ENCODE results near the gene ARHGAP18. TPM values are rescaled to one million over a fixed set of nuclear protein-coding genes. Genes with fewer than 3 reads are reported as not detected.

ARHGAP18 gene
- total RNA-seq, 2 experiments from 2014 or later = 7.5 to 8.1 TPM

DNA sequence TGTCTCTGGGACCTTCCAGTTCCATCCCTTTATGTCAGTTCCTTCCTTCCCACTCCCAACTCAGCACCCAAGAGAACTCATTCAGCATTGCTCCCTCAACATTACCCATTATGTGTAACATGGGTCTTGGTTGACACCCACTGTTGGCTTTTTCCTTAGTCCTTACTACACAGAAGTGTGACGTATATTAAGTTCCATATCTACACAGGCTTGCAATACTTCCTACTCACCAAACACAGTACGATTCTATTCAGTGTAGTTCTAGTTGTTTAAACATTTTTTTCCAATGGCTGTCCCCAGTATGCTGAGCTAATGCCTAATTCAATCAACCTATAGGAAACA, 37.7 kb downstream of the ARHGAP18 start:
- peak; percentile 10 for DNase-seq
- Mint-ChIP-seq H3K27me3 (no peaks in the 10 kb centered on the region), H3K4me3 (peak overlapping the region; percentile 48), H3K9me3 (no peaks in the 10 kb centered on the region), H3K27ac (peak overlapping the region; percentile 94), H3K4me1 (peaks cover 52% of the 10 kb centered on the region), H3K36me3 (ENCODE audit: low read depth) (no peaks in the 10 kb centered on the region)
- POLR2A ChIA-PET = interaction anchor here (0.6 kb wide), 1 partner anchor 56 kb away, joined by 3 read pairs; no protein-coding TSS in a partner anchor
- CTCF ChIA-PET = interaction anchor here (0.8 to 2.0 kb wide), 4 partner anchors 10 to 74 kb away, joined by 3 to 18 read pairs (median 6); partner anchors contain the start of gene ARHGAP18

DNA sequence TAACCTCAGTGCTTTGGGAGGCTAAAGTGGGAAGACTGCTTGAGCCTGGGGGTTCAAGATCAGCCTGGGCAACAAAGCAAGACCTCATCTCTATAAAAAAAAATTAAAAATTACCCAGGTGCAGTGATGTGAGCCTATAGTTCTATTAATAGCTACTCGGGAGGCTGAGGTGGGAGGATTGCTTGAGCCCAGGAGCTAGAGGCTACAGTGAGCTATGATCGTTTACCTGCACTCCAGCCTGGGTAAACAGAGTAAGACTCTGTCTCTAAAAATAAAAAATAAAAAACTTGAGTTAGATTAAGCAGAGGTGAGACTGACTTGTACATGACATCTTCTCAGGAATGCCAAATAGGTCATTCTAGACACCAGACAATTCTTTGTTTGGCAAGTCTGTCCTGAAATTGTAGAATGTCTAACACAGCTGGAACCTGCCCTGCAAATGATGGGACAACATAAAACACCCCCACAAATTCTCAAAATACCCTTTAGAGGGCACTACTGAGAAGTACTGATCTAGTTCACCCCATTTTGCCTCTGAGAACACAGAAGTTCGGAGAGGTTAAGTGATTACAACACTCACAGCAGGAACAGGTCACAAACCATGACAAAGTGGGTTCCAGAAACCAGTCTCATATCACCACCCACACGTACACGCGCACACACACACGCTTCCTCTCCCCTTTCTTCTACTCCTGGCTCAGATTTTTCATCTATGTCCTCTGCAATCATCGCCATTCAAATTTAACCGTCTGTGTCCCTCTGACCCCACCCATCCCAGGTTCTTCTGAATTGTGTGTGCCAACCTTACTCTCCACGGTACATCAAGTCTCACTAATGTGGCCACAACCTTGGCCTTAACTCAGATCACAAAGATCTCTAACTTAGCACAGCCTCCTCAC, 38.3 kb downstream of the ARHGAP18 start:
- no peaks in the 10 kb centered on the region for H3K9me3 Mint-ChIP-seq
- ChIA-PET POLR2A (no interaction called here), CTCF (interaction anchor here (0.8 to 1.1 kb wide), 5 partner anchors 9 to 77 kb away, joined by 3 to 6 read pairs (median 4); no protein-coding TSS in a partner anchor)
- H3K27ac Mint-ChIP-seq = peak overlapping the region; percentile 94
- peak overlapping the region; percentile 48 for H3K4me3 Mint-ChIP-seq
- H3K36me3 Mint-ChIP-seq (ENCODE audit: low read depth) = no peaks in the 10 kb centered on the region
- peak; percentile 57 for DNase-seq
- H3K4me1 Mint-ChIP-seq = peaks cover 52% of the 10 kb centered on the region
- no peaks in the 10 kb centered on the region for H3K27me3 Mint-ChIP-seq

DNA sequence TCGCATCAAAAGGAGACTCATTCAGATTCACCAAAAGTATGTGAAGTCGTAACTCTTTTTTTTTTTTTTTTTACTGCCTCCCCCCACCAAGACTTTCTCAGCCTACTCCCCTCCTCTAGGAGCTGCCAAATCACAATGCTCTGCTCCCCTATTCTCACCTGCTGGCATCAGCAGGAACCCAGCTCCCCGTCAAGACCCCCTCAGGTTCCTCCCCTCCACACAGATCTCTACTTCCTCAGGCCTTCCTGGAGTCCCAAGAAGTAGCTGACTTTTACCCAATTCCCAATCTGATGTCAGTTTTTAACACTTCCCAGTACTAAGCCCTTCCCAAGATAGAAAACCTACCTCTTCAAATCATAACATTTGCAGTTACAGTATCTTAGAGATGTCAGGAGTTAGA, 39.3 kb downstream of the ARHGAP18 start:
- H3K4me3 Mint-ChIP-seq = no peak overlapping the region
- no peak for DNase-seq
- no peak overlapping the region for H3K27ac Mint-ChIP-seq
- H3K9me3 Mint-ChIP-seq = no peaks in the 10 kb centered on the region
- H3K36me3 Mint-ChIP-seq (ENCODE audit: low read depth) = no peaks in the 10 kb centered on the region
- CTCF ChIA-PET = interaction anchor here (1.2 kb wide), 1 partner anchor 105 kb away, joined by 3 read pairs; no protein-coding TSS in a partner anchor
- H3K4me1 Mint-ChIP-seq = peaks cover 54% of the 10 kb centered on the region
- no peaks in the 10 kb centered on the region for H3K27me3 Mint-ChIP-seq
- POLR2A ChIA-PET = no interaction called here

DNA sequence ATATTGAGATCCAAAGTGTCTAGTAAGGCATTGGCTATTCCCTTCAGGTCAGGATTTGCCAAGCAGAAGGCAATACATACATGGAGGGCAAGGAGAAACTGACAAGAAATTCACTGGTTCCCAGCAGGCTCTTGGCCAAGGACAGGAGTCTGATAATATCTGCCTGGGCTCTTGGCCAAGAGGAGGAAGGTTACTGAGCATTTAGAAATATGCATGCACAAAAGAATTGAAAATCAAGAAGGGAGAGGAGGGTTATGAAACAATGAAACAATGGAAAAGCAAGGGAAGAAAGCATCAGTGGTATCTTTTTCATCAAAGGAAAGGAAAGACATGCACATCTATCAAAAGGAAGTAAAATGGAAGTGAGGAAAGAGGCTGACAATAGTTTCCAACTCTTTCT, 42.4 kb downstream of the ARHGAP18 start:
- H3K27me3 Mint-ChIP-seq = peaks cover 1% of the 10 kb centered on the region
- H3K27ac Mint-ChIP-seq = no peak overlapping the region
- no peak for DNase-seq
- no peak overlapping the region for H3K4me3 Mint-ChIP-seq
- POLR2A ChIA-PET = no interaction called here
- no peaks in the 10 kb centered on the region for H3K36me3 Mint-ChIP-seq (ENCODE audit: low read depth)
- H3K4me1 Mint-ChIP-seq = peaks cover 40% of the 10 kb centered on the region
- H3K9me3 Mint-ChIP-seq = no peaks in the 10 kb centered on the region
- CTCF ChIA-PET = interaction anchor here (0.6 kb wide), 1 partner anchor 17 kb away, joined by 3 read pairs; no protein-coding TSS in a partner anchor

DNA sequence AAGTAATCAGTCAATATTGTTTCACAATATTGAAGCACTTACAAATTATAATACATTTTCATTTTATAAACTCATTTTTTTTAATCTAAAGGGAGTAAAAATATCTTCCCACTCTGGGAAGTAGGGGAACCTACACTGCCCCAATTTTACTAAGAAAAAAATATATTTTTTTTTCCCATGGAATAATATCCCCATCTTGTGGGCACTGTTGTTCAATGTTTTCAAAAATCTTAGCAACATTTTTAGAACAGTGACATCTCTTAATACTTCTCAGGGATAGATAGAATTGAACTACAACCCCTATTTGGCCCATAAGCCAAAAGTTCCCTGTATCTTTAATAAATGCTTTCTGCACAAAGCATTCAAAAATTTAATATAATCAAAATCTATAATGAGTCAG, 42.9 kb downstream of the ARHGAP18 start:
- peaks cover 38% of the 10 kb centered on the region for H3K4me1 Mint-ChIP-seq
- no peak for DNase-seq
- H3K9me3 Mint-ChIP-seq = no peaks in the 10 kb centered on the region
- ChIA-PET CTCF (no interaction called here), POLR2A (no interaction called here)
- H3K27me3 Mint-ChIP-seq = peaks cover 1% of the 10 kb centered on the region
- H3K36me3 Mint-ChIP-seq (ENCODE audit: low read depth) = peaks cover 2% of the 10 kb centered on the region
- no peak overlapping the region for H3K4me3 Mint-ChIP-seq
- H3K27ac Mint-ChIP-seq = no peak overlapping the region

GRCh38 chr6:129665555-129665954, 44.4 kb downstream of the ARHGAP18 start:
- CTCF ChIA-PET = interaction anchor here (0.6 to 1.5 kb wide), 2 partner anchors 10 to 83 kb away, joined by 3 to 4 read pairs; no protein-coding TSS in a partner anchor
- no peak for DNase-seq
- peaks cover 1% of the 10 kb centered on the region for H3K27me3 Mint-ChIP-seq
- H3K9me3 Mint-ChIP-seq = no peaks in the 10 kb centered on the region
- no peak overlapping the region for H3K27ac Mint-ChIP-seq
- H3K36me3 Mint-ChIP-seq (ENCODE audit: low read depth) = peaks cover 2% of the 10 kb centered on the region
- no peak overlapping the region for H3K4me3 Mint-ChIP-seq
- POLR2A ChIA-PET = no interaction called here
- peaks cover 33% of the 10 kb centered on the region for H3K4me1 Mint-ChIP-seq

- no peaks in the 10 kb centered on the region for H3K9me3 Mint-ChIP-seq
- ChIA-PET POLR2A (no interaction called here), CTCF (interaction anchor here (0.5 to 1.6 kb wide), 2 partner anchors 10 to 60 kb away, joined by 3 to 4 read pairs; no protein-coding TSS in a partner anchor)
- H3K27me3 Mint-ChIP-seq = peaks cover 1% of the 10 kb centered on the region
- DNase-seq = no peak
- peaks cover 33% of the 10 kb centered on the region for H3K4me1 Mint-ChIP-seq
- no peak overlapping the region for H3K4me3 Mint-ChIP-seq
- peaks cover 2% of the 10 kb centered on the region for H3K36me3 Mint-ChIP-seq (ENCODE audit: low read depth)
- H3K27ac Mint-ChIP-seq = no peak overlapping the region
Measured at GRCh38 chr6:129663531-129663930, 46.4 kb downstream of the ARHGAP18 start.

DNA sequence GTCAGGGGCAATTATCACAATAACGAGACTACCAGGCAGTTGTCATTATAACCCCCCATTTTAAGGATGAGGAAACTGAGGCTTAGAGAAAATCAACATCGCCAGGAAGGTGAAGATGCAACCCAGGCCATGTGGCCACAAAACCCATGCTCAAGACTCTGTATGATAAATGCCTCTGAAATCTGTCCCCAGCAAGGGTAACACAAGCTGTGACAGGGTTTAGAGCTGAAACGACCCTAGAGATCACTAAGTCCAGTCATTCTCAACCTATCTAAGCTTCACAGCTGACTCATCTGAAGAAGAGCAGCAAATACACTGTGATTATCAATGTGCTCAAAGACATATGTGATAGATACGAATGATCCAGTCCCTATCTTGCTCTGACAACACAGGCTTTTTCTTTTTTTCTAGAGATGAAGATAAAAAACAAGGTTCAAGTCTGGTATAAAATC, 47.0 kb downstream of the ARHGAP18 start:
- CTCF ChIA-PET = interaction anchor here (1.4 to 1.6 kb wide), 2 partner anchors 8 to 9 kb away, joined by 4 to 5 read pairs; no protein-coding TSS in a partner anchor
- DNase-seq = no peak
- Mint-ChIP-seq H3K27me3 (peaks cover 1% of the 10 kb centered on the region), H3K36me3 (ENCODE audit: low read depth) (peaks cover 2% of the 10 kb centered on the region), H3K9me3 (no peaks in the 10 kb centered on the region), H3K4me3 (no peak overlapping the region), H3K4me1 (peaks cover 30% of the 10 kb centered on the region), H3K27ac (no peak overlapping the region)
- POLR2A ChIA-PET = no interaction called here

GRCh38 chr6:129662406-129662766, 47.6 kb downstream of the ARHGAP18 start:
- ChIA-PET CTCF (interaction anchor here (1.4 kb wide), 1 partner anchor 9 kb away, joined by 5 read pairs; no protein-coding TSS in a partner anchor), POLR2A (no interaction called here)
- H3K4me1 Mint-ChIP-seq = peaks cover 25% of the 10 kb centered on the region
- no peak overlapping the region for H3K4me3 Mint-ChIP-seq
- no peak for DNase-seq
- H3K36me3 Mint-ChIP-seq (ENCODE audit: low read depth) = peaks cover 2% of the 10 kb centered on the region
- H3K9me3 Mint-ChIP-seq = no peaks in the 10 kb centered on the region
- peaks cover 1% of the 10 kb centered on the region for H3K27me3 Mint-ChIP-seq
- H3K27ac Mint-ChIP-seq = no peak overlapping the region

GRCh38 chr6:129661536-129662405, 48.2 kb downstream of the ARHGAP18 start:
- Mint-ChIP-seq H3K4me3 (no peak overlapping the region), H3K9me3 (no peaks in the 10 kb centered on the region), H3K27ac (no peak overlapping the region), H3K4me1 (peaks cover 24% of the 10 kb centered on the region), H3K27me3 (peaks cover 1% of the 10 kb centered on the region), H3K36me3 (ENCODE audit: low read depth) (peaks cover 2% of the 10 kb centered on the region)
- CTCF ChIA-PET = interaction anchor here (0.6 to 1.4 kb wide), 5 partner anchors 8 to 175 kb away, joined by 3 to 5 read pairs (median 3); no protein-coding TSS in a partner anchor
- POLR2A ChIA-PET = interaction anchor here (0.6 kb wide), 1 partner anchor 20 kb away, joined by 4 read pairs; no protein-coding TSS in a partner anchor
- DNase-seq = no peak

- Mint-ChIP-seq H3K36me3 (ENCODE audit: low read depth) (peaks cover 2% of the 10 kb centered on the region), H3K4me1 (peaks cover 17% of the 10 kb centered on the region), H3K27ac (no peak overlapping the region), H3K9me3 (no peaks in the 10 kb centered on the region), H3K27me3 (peaks cover 1% of the 10 kb centered on the region), H3K4me3 (no peak overlapping the region)
- no peak for DNase-seq
- POLR2A ChIA-PET = no interaction called here
- CTCF ChIA-PET = interaction anchor here (1.2 kb wide), 1 partner anchor 67 kb away, joined by 3 read pairs; no protein-coding TSS in a partner anchor
Measured at GRCh38 chr6:129660346-129660676, 49.7 kb downstream of the ARHGAP18 start.

DNA sequence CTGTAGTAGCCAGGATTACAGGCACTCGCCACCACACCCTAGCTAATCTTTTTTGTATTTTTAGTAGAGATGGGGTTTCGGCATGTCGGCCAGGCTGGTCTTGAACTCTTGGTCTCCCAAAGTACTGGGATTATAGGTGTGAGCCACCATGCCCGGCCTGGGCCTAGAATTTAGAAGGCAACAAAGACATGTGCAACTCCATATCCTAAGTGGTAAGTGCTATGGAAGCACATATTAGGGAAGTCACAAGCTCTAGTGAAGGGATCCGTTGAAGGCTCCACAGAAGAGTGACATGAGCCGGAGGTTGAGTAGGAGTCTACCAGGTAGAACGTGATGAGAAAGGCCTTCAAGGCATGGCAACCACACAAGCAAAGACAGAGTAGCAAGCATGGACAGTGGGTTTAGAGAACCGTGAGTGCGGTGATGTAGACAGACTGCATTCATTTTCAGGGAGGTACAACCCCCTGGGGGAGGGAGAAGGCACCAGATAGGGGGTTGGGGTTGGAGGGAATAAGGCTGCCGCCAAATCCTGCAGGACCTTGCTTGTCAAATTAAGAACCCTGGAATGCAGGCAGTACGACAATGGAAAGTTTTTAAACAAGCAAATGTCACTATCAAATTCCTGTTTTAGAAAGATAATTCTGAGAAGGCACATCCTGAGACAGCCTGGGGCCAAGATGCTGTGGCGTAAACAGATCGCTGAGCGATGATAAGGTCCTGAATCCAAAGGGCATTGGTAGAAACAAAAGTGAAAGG, 50.2 kb downstream of the ARHGAP18 start:
- Mint-ChIP-seq H3K4me1 (peaks cover 18% of the 10 kb centered on the region), H3K4me3 (no peak overlapping the region), H3K36me3 (ENCODE audit: low read depth) (peaks cover 2% of the 10 kb centered on the region), H3K9me3 (no peaks in the 10 kb centered on the region), H3K27me3 (peaks cover 1% of the 10 kb centered on the region), H3K27ac (no peak overlapping the region)
- no peak for DNase-seq
- POLR2A ChIA-PET = no interaction called here
- CTCF ChIA-PET = no interaction called here

Data from activated CD4-positive, alpha-beta T cell treated with anti-CD3 and anti-CD28 coated beads, Interleukin-2, amount 10 ng/mL, durations not matched to agents 7 days and 5 days (primary cell).